DND-41 (cell line): ENCODE data around the gene GPR107.

Experiments
- ATAC-seq: fragments of 200-7000 bp; cut with Tn5 transposase; 3 replicates; pipeline ENCODE4 v1.9.1; 2021; ENCODE audit warnings: low read depth; ENCODE audit not compliant: insufficient read depth
- DNase-seq: peaks from one replicate; pipeline ENCODE4 v3.0.0-alpha.2; 2020
- H2AFZ ChIP-seq: 2 replicates; pipeline ENCODE4 v1.6.0; 2012; ENCODE audit warnings: low read depth, low read length
- H3K27ac ChIP-seq: 2 replicates; pipeline ENCODE4 v1.5.1; 2012; ENCODE audit warnings: low read length, inconsistent platforms
- H3K27me3 ChIP-seq: fragments of 200-600 bp; sonication (generic); 2 replicates; pipeline ENCODE4 v1.6.0; 2012; ENCODE audit warnings: low read length, mild to moderate bottlenecking, inconsistent platforms; ENCODE audit not compliant: insufficient read depth, poor library complexity
- H3K36me3 ChIP-seq: 2 replicates; pipeline ENCODE4 v1.5.1; 2012; ENCODE audit warnings: low read length, inconsistent platforms; ENCODE audit not compliant: insufficient read depth
- H3K4me1 ChIP-seq: 2 replicates; pipeline ENCODE4 v1.5.1; 2012; ENCODE audit warnings: mild to moderate bottlenecking, low read length; ENCODE audit not compliant: insufficient read depth
- H3K4me2 ChIP-seq: 2 replicates; pipeline ENCODE4 v1.6.0; 2012; ENCODE audit warnings: mild to moderate bottlenecking, moderate library complexity, low read length, inconsistent platforms; ENCODE audit not compliant: insufficient read depth
- H3K4me3 ChIP-seq, 2 experiments: fragments of 200-600 bp in 1 of 2; shearing (Covaris generic) in 1 of 2; 2 replicates each; pipeline ENCODE4 v1.5.1; 2012 to 2016; ENCODE audit warnings: inconsistent platforms in 2 of 2, low read length in 2 of 2, mild to moderate bottlenecking in 2 of 2, low read depth in 1 of 2, moderate library complexity in 1 of 2
- H3K79me2 ChIP-seq: 2 replicates; pipeline ENCODE4 v1.6.0; 2012; ENCODE audit warnings: low read length, inconsistent platforms; ENCODE audit not compliant: insufficient read depth
- H3K9ac ChIP-seq: 2 replicates; pipeline ENCODE4 v1.6.0; 2012; ENCODE audit warnings: low read depth, mild to moderate bottlenecking, inconsistent platforms, low read length, moderate library complexity
- H3K9me3 ChIP-seq: 2 replicates; pipeline ENCODE4 v1.5.1; 2012; ENCODE audit warnings: low read length, moderate library complexity, mild to moderate bottlenecking, inconsistent platforms; ENCODE audit not compliant: insufficient read depth, severe bottlenecking
- H4K20me1 ChIP-seq: 2 replicates; pipeline ENCODE4 v1.6.0; 2012; ENCODE audit warnings: low read length; ENCODE audit not compliant: insufficient read depth
- CTCF ChIP-seq: IDR thresholded peaks from 2 replicates; pipeline ENCODE4 v1.5.1; 2012; ENCODE audit warnings: borderline replicate concordance, low read length, moderate library complexity, mild to moderate bottlenecking; ENCODE audit not compliant: poor library complexity, severe bottlenecking; ENCODE audit errors: extremely low read depth
- EZH2 ChIP-seq: IDR thresholded peaks from 3 replicates; pipeline ENCODE4 v1.6.1; 2012; ENCODE audit warnings: borderline replicate concordance, low read depth, mild to moderate bottlenecking, moderate library complexity, low read length, inconsistent platforms; ENCODE audit not compliant: severe bottlenecking

Gene GPR107

GRCh38 chr9:130045725-130046450 lies 7.8 kb upstream of the GPR107 start:
- H3K27ac ChIP-seq, result peak overlapping the region; percentile 100
- H4K20me1 ChIP-seq, result peaks cover 16% of the 10 kb centered on the region
- H3K4me1 ChIP-seq, result peaks cover 35% of the 10 kb centered on the region
- H3K36me3 ChIP-seq, result peaks cover 10% of the 10 kb centered on the region; the same call in 1 of the 2 replicates
- H3K9me3 ChIP-seq, result no peaks in the 10 kb centered on the region
- TF ChIP-seq EZH2, result no peak
- TF ChIP-seq CTCF, result no peak
- H2AFZ ChIP-seq, result no peak overlapping the region
- H3K4me2 ChIP-seq, result peak overlapping the region; percentile 81
- no peak for DNase-seq
- H3K79me2 ChIP-seq, result peaks cover 51% of the 10 kb centered on the region
- no peak for ATAC-seq
- H3K4me3 ChIP-seq, result no peak overlapping the region
- H3K9ac ChIP-seq, result peak overlapping the region; percentile 98
- H3K27me3 ChIP-seq, result no peaks in the 10 kb centered on the region

- Histone ChIP-seq H3K27me3 (no peaks in the 10 kb centered on the region), H3K27ac (no peak overlapping the region), H3K79me2 (peaks cover 50% of the 10 kb centered on the region), H3K9me3 (no peaks in the 10 kb centered on the region), H3K4me2 (no peak overlapping the region), H3K4me3 (no peak overlapping the region), H2AFZ (no peak overlapping the region), H3K9ac (no peak overlapping the region), H3K36me3 (no peaks in the 10 kb centered on the region), H4K20me1 (no peaks in the 10 kb centered on the region), H3K4me1 (peaks cover 39% of the 10 kb centered on the region)
- DNase-seq, result no peak
- TF ChIP-seq CTCF (no peak), EZH2 (no peak)
- ATAC-seq, result no peak
Observed at GRCh38 chr9:130049431-130050210, 4.1 kb upstream of the GPR107 start.

- no peaks in the 10 kb centered on the region for H3K36me3 ChIP-seq
- DNase-seq (no peak), ATAC-seq (no peak)
- H3K27me3 ChIP-seq, result no peaks in the 10 kb centered on the region
- no peaks in the 10 kb centered on the region for H3K9me3 ChIP-seq
- H4K20me1 ChIP-seq, result no peaks in the 10 kb centered on the region
- peaks cover 54% of the 10 kb centered on the region for H3K79me2 ChIP-seq
- H3K4me2 ChIP-seq, result no peak overlapping the region
- H2AFZ ChIP-seq, result no peak overlapping the region
- H3K9ac ChIP-seq, result no peak overlapping the region
- TF ChIP-seq EZH2, result no peak
- no peak for TF ChIP-seq CTCF
- H3K4me3 ChIP-seq, result no peak overlapping the region
- H3K27ac ChIP-seq, result no peak overlapping the region
- peaks cover 38% of the 10 kb centered on the region for H3K4me1 ChIP-seq
Observed at GRCh38 chr9:130050462-130050861, 3.2 kb upstream of the GPR107 start.
